ENCODE results near the gene ADRA1B. TPM values are rescaled to one million over a fixed set of nuclear protein-coding genes. Genes with fewer than 3 reads are reported as not detected.
"Not testable (repeated sequence)": the region's sequence is repeated elsewhere in the genome, so short reads cannot be mapped to it uniquely, and the experiment has no call there.

Gene ADRA1B
- total RNA-seq, 1 donor from 2014 or later = 1.3 TPM

DNA sequence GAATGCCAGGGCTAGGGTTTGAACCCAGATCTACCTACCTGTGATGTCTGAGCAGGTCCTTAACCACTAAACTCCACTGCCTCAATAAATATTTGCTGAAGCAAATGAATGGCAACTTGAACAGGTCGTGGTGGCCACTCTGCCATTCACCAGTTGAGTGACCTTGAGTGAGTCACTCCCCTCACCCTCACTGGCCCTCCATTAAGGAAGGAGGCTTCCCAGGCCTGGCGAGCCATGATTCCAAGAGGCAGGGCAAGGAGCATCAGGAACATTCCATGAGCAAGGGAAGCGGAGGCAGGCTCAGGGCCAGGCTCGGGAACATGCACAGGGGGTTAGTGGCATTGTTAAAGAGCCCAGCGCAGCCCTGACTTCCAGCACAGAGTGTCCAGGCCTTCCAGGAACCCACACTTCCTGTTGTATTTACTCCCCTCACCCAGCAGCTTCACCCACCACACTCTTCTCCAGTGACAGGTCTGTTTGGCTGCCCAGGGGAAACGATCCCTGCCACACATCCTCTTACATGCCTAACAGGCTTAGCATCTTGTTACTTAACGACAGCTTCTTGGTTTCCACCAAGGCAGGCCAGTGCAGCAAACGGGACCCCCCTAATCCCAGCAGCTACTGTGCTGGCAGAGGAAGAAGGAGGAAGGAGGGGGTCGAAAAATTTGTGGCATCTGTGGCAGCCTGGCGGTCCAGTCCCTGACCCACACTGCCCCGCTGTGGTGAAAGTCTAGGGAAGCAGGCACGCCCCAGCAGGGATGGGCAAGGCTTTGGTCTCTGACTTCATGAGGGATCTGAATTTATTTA lies 49.0 kb downstream of the ADRA1B start:
- no peak for DNase-seq (ENCODE audit: extremely low read depth, low read depth, low spot score)

DNA sequence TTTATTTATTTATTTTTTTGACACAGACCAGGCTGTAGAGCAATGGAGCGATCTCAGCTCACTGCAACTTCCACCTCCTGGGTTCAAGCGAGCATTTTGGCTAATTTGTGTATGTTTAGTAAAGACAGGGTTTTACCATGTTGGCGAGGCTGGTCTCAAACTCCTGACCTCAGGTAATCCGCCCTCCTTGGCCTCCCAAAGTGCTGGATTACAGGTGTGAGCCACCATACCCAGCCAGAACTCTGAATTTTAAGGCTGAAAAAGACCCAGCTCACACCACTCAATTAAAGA lies 49.5 kb downstream of the ADRA1B start:
- DNase-seq (ENCODE audit: extremely low read depth, low read depth, low spot score) = not testable (repeated sequence)

DNA sequence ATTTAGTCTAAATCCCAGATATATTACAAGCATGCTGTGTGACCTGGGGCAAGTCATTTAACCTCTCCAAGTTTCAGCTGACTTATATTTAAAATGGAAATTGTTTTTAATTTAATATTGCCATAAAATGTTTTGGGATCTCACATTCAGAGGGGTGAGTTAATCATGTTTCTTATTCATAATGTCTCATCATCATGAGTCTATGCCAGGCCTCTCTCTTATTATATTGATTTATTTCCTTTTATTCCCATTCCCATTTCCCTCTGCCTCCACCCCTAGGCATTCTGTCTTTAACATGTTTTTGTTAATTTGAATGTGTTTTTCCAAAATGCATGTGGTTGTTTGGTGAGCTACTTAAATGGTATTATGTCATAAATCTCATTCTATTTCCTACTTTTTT lies 53.7 kb downstream of the ADRA1B start:
- DNase-seq (ENCODE audit: extremely low read depth, low read depth, low spot score) = no peak

DNA sequence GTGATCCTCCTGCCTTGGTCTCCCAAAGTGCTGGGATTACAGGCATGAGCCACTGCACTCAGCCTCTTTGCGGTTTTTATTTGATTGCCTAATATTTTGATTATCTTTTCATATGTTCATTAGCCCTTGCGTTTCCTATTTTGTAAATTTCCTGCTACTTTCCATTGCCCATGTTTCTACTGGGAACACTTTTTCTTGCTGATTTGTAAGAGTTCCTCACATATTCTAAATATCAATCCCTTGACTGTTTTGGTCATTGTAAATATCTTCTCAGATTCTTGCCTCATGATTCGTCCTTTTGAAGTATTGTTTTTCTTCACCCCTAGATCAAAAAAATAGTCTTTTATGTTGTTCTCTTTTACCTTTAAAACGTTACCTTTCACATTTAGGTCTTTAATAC lies 54.8 kb downstream of the ADRA1B start:
- DNase-seq (ENCODE audit: extremely low read depth, low read depth, low spot score) = no peak

DNA sequence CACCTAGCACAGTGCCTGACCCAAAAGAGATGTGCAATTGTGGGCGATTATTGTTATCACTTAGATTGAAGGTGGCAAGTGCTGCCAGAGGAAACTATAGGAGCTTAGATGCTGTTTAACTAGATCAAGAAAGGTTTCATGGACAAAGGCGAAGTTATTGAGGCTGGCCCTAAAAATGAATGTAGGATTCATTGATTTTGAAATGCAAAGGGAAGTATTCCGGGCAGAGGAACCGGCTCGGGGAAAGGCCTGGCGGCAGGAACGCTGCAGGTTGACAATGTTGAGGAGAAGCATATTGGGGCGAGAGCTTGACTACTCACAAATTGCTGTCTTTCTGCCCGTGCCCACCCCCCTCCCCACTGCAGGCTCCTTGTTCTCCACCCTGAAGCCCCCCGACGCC lies 55.2 kb downstream of the ADRA1B start:
- no peak for DNase-seq (ENCODE audit: extremely low read depth, low read depth, low spot score)

DNA sequence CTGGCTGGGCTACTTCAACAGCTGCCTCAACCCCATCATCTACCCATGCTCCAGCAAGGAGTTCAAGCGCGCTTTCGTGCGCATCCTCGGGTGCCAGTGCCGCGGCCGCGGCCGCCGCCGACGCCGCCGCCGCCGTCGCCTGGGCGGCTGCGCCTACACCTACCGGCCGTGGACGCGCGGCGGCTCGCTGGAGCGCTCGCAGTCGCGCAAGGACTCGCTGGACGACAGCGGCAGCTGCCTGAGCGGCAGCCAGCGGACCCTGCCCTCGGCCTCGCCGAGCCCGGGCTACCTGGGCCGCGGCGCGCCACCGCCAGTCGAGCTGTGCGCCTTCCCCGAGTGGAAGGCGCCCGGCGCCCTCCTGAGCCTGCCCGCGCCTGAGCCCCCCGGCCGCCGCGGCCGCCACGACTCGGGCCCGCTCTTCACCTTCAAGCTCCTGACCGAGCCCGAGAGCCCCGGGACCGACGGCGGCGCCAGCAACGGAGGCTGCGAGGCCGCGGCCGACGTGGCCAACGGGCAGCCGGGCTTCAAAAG lies 55.7 kb downstream of the ADRA1B start:
- DNase-seq (ENCODE audit: extremely low read depth, low read depth, low spot score) = no peak

DNA sequence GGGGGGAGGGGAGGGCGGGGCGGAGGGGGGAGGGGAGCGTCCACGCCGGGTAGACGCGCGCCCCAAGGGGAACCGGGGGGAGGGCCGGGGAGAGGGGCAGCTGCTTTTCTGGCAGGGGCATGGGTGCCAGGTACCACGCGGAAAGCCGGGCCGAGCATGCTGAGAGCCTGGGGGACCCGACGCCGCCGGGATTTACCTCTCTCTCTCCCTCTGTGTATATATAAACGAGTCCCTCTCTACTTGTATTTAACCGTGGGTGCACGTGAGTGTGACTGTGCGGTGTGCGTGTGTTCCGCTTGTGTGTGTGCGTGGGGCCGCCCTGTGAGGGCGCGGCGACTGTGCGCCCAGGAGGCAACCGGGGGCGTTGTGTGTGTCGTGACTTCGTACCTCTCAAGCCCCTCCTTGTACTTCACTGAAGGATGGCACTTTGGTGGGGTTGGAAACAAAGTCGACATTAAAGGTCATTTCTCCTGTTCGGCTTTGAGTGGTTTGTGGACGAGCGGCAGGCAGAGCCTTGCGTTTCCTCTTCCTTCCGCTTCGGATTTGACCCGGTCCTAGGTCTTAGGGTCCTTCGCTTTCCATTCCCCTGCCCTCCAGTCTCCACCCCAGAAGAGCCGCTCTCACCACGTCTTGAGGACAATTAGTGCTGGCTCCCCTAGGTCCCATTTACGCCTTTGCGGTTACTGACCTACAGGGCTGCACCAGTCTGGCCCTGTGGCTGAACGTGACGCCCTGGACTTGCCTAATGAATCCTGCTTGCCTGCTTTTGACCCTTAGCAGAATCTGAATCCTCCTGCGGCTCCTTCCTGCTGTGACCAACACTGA lies 56.5 kb downstream of the ADRA1B start:
- no peak for DNase-seq (ENCODE audit: extremely low read depth, low read depth, low spot score)

DNA sequence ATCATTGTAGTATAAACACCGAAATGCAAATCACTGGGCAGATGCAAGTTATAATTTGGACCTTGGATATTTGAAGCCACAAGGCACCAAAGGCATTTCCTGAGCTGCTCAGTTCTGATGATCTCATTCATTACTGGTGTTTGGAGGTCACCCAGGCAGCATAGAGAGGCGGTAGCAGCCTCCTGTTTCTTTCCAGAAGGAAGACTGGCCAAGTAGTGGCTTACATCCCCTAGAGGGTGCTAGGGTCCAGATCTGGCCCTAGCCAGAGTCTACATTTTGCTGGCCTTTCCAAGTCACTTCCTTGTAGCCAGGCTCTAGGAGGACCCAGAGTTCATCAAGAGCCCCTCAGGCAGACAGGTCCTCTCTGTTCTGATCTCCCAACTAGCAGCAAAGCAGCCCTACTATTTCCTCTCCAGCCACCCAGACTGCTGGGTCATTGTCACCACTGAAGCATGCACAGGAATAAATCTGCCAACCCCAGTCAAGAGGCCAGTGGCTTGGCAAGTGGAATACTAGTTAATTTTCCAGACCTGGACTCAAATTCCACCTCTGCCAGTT lies 59.3 kb downstream of the ADRA1B start:
- DNase-seq (ENCODE audit: extremely low read depth, low read depth, low spot score) = peak; percentile 44

DNA sequence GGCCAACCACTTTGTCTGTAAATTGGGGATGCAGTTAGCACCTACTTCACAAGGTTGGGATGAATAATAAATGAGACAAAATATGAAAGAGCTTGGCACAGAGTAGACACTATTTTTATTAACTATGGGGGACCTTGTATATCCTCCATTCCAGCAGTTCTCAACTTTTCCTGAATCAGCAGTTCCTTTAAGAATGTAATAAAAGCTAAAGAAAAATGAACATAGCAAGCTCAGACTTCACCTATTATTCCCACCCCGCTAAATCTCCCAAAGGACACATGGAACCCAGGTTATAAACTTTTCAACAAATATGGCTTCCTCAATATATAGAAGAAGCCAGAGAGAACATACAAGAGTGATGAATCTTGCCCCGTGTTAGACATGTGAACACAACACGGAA lies 60.6 kb downstream of the ADRA1B start:
- no peak for DNase-seq (ENCODE audit: extremely low read depth, low read depth, low spot score)

DNA sequence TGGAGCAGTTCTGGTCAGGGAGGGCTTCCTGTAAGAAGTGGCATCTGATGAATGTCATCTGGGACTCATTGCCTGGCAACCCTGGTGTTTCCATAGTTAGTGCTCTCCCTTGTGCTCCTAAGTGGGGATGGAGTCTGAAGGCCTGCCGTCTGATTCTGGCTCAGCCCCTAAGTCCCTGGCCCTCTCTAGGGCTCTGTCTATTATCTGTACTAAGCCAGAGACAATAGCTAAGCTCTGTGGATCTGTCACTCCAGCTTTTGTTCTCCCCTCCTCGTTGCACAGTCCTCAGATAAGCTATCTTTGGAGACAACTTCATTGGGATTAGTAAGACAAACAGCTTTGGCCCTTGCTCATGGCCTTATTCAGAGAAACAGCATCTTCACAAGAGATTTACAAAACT lies 62.1 kb downstream of the ADRA1B start:
- no peak for DNase-seq (ENCODE audit: extremely low read depth, low read depth, low spot score)

DNA sequence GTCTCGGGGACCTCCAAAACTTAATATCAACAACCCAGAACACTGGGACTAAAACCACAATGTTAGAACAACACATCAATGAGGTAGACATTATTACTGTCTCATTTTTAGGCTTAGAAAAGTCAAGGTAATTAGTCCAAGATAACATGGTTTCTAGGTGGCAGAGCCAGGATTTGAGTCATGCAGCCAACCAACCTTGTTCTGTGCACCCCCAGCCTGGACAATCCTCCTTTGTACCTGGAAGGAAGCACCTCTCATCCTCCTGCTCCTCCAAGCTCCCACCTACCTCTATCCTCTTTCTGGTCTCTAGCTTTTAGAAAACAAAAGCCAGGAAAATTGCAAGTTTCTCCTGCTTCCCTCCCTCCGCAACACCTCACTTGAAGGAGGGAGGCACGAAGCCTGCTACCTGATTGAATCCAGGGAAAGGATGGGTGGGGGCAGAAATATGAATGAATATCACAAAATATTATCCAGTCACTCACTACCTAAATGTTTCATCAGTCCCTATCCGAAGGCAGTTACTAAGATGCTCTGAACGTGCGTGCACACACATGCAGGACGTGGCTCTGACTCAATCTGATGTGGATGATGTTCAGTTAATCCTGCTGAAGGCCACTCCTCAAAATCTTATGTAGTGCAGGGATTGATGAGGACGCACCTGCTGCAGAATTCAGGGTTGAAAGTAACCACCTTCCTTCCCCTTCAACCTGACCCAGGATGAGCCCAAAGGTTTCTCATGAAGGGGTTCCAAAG lies 66.3 kb downstream of the ADRA1B start:
- DNase-seq (ENCODE audit: extremely low read depth, low read depth, low spot score) = no peak

DNA sequence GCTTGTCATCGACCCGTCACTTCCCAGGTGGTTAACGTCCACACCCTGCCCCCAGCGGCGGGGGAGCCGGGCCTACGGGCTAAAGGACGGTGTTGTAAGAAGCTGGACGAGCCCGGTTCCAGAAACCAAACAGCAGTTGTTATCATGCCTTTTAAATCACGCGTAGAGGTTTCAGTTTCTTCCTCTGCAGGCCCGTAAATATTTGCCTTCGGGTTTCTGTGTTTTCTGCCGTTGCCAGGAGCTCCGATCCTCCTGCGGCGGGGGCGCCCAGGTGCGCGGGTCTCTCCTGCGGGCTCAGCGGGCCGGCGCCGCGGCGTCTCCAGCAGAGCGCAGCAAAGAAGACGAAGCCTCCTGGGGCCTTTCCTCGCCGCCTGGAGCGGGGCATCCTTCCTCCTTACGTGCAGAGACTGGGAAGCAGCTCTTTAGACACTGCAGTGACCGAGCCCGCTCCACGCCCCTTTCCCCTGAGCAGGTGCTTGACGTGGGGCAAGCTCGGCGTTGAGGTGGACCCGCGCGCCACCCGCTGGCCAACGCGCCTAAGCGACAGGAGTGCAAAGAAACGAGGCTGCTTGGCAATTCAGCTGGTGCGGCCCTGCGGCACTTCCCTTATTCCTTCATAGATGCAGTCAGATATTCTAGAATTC lies 70.9 kb downstream of the ADRA1B start:
- no peak for DNase-seq (ENCODE audit: extremely low read depth, low read depth, low spot score)

DNA sequence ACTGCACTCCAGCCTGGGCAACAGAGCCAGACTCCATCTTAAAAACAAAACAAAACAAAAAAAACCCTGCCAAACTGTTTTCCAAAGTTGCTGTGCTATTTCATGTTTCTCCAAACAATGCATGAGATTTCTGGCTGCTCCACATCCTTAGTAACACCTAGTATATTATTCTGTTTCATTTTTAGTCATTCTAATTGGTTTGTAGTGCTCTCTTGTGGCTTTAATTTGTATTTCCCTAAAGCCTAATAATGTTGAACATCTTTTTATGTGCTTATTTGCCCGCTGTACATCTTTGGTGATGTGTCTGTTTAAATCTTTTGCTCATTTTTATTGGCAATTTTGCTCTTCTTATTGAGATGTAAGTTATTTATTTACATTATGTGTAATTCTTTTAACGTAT lies 74.2 kb downstream of the ADRA1B start:
- no peak for DNase-seq (ENCODE audit: extremely low read depth, low read depth, low spot score)

DNA sequence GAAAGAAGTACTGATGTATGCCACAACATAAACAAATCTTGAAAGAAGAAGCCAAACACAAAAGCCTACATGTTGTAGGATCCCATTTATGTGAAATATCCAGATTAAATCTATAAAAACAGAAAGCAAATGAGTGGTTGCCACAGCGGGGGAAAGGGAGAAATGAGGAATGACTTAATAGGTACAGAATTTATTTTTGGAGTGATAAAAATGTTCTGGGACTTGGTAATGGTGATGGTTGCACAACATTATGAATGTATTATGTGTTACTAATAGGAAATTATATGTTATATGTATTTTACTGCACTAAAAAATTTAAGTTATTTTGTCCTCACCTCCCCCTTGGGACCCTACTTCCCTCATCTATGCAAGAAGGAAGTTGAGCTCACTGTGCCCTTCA lies 76.3 kb downstream of the ADRA1B start:
- no peak for DNase-seq (ENCODE audit: extremely low read depth, low read depth, low spot score)

DNA sequence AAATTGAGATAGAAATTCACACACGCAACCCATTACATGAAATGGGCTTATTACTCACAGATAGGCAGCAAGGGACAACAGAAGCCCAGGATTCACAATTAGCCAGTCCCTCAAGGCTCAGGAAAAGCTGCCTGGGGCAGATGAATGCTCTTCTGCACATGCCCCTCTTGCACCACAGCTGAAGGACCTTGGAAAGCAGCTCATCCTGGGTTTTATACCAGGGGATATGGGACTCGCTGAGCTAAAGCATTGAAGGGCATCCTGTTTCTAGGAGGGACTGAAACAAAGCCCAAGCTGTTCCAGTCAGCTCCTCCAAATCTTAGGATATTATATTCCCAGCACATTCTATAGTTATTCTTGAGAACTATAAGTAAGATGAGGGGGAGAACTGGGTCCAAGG lies 76.9 kb downstream of the ADRA1B start:
- no peak for DNase-seq (ENCODE audit: extremely low read depth, low read depth, low spot score)

DNA sequence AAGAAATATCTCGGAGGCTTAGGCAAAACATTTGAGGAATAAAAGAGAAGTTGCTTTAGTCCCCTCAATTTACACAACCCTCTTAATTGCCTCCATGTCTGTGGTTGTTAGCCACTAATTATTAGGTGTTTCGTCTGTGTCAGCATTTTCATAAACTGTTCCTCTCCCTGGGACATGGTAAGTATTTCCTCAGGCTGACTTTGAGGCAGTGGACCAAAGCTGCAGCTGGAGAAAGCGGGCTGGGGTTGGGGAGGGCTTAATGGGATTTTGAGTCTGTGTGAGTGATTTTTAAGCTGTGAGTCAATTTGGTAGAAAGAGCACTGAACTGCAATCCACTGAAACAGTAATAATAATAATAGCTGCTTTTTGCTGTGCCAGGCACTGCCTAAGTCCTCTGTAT lies 79.6 kb downstream of the ADRA1B start:
- no peak for DNase-seq (ENCODE audit: extremely low read depth, low read depth, low spot score)

DNA sequence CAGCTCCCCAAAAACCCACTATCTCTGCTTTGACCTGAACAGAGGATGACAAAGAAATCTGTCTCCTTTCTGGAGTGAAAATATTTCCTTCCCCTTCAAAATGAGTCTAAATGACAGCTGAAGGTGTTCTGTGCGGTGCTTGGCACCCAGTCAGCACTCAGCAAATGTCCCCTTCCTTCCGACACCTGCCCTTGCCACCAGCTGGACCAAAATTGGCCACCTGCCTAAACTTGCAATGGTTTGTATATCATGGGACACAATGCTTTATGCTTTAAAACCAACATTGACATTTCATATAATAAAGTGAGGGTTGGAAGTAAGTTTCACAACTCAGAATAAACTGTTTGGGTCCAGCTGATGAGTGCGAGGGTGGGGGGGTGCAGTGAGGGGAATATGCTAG lies 85.2 kb downstream of the ADRA1B start:
- DNase-seq (ENCODE audit: extremely low read depth, low read depth, low spot score) = no peak

DNA sequence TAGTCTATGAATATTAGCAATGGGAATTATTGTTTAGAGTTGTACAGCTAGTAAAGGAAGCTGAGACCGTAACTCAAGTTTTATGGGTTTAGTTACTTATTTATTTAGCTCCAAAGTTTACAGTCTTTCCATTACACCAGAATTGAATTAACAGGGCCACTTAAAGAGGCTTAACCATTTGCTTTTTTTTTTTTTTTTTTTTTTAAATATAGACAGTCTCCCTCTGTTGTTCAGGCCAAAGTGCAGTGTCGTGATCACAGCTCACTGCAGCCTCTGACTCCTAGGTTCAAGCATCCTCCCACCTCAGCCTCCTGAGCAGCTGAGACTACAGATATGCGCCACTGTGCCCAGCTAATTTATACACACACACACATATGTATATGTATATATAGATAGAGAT lies 91.2 kb downstream of the ADRA1B start:
- DNase-seq (ENCODE audit: extremely low read depth, low read depth, low spot score) = no peak

DNA sequence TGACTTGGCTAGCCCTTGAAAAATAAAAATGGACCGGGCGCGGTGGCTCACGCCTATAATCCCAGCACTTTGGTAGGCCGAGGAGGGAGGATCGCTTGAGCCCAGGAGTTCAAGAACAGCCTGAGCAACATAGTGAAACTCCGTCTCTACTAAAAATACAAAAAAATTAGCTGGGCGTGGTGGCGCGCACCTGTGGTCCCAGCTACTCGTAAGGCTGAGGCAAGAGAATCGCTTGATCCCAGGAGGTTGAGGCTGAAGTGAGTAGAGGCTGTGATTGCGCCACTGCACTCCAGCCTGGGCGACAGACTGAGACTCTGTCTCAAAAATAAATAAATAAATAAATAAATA lies 92.2 kb downstream of the ADRA1B start:
- DNase-seq (ENCODE audit: extremely low read depth, low read depth, low spot score) = not testable (repeated sequence)

DNA sequence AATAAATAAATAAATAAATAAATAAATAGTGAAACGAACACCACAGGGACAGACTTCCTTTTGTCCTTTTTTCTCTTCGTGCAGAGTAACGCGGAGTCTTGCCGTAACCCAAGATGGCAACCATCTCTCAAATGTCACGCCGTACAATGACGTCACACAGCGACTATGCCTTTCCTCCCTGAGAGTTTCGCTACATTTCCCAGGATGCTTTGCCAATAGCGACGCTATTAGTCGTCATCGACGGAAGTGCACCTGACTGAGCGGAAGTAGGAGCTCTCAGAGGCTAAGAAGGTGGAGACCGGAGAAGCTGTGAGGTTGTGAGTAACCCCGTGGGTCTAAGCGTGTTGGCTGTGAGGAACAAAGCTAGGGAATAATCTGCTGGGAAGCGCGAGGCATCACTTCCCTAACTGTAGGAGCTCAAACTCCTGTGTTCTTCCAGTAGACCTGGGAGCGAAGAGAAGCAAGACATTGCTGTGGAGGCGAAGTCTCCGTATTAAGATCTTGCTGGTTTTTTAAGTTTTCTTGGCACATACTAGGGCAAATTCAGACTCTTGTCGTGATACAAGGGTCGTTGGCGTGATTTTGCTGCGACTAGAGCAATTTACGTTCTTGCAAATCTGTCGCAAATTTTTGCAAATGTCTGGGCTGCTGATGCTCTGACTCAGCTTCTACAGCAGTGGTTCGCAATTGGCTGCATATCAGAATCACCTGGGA lies 92.8 kb downstream of the ADRA1B start, which contains the start of gene TTC1:
TTC1 (plus strand) TSS at position 263 of the 714 bp plus-strand sequence. CDS start 1,390 bp downstream, outside the sequence.
- peak; percentile 100 for DNase-seq (ENCODE audit: extremely low read depth, low read depth, low spot score)

Data from glomerular endothelial cell (primary cell).